HCT116 (cell line): ENCODE data around the gene RGS6. TPM values are rescaled to one million over a fixed set of nuclear protein-coding genes. Genes with fewer than 3 reads are reported as not detected.

Experiments used
- ATAC-seq: fragments of 200-7000 bp; cut with Tn5 transposase; 2 replicates; pipeline ENCODE4 v1.9.1; 2020; ENCODE audit warnings: mild to moderate bottlenecking, moderate library complexity
- BruUV-seq: library from RNA; stranded (reverse); fragments of 400-500 nt; replicated peaks from 2 replicates; lab custom pipeline; 2021; lab: Mats Ljungman, UMichigan
- CTCF ChIA-PET: fragments of 300-600 bp; sonication (Branson Sonifier 250); formaldehyde crosslinking; loops from one replicate; lab custom pipeline; 2021; ENCODE audit warnings: antibody characterized with exemption; lab: Charles Lee
- POLR2A ChIA-PET: fragments of 300-600, 350-600 bp; sonication (Branson Sonifier 250); formaldehyde crosslinking; loops from one replicate; lab custom pipeline; 2021; ENCODE audit warnings: antibody characterized with exemption; lab: Charles Lee
- RAD21 ChIA-PET, 2 experiments: fragments of 300-600 bp; sonication (Branson Sonifier 250); formaldehyde crosslinking; loops; one replicate each; lab custom pipeline; 2023; ENCODE audit warnings: low total read pairs in 2 of 2; ENCODE audit not compliant: uncharacterized antibody in 2 of 2, unreplicated experiment in 2 of 2, low non-redundant PET in 1 of 2; lab: Charles Lee
- DNase-seq: peaks from one replicate; pipeline ENCODE4 v3.0.0-alpha.2; 2010; ENCODE audit warnings: low read depth, low spot score
- H2AFZ ChIP-seq: fragments of 200-600 bp; shearing (Covaris generic), sonication (generic); 2 replicates; pipeline ENCODE4 v1.6.1; 2017; ENCODE audit warnings: low read depth, mixed run types, mixed read lengths, antibody characterized with exemption, low read length; ENCODE audit not compliant: poor library complexity, severe bottlenecking
- H3K27ac ChIP-seq: 2 replicates; pipeline ENCODE4 v1.5.1; 2012; ENCODE audit warnings: low read depth, low read length
- H3K27me3 ChIP-seq: fragments of 200-600 bp; sonication (generic); 2 replicates; pipeline ENCODE4 v1.6.1; 2016; ENCODE audit warnings: mixed run types, low read length, mixed read lengths; ENCODE audit not compliant: insufficient read depth
- H3K36me3 ChIP-seq, 2 experiments: fragments of 200-500 bp in 1 of 2; fragments of 200-600 bp in 1 of 2; sonication (Bioruptor generic) in 1 of 2; sonication (generic) in 1 of 2; 2 replicates each; pipeline versions ENCODE4 v1.5.1 to v1.6.1; 2014 to 2016; ENCODE audit warnings: low read length in 2 of 2, inconsistent platforms in 1 of 2, mixed read lengths in 1 of 2, mixed run types in 1 of 2; ENCODE audit not compliant: insufficient read depth in 2 of 2, control insufficient read depth in 1 of 2
- H3K4me1 ChIP-seq, 2 experiments: fragments of 200-600 bp in 1 of 2; sonication (generic) in 1 of 2; 2 replicates each; pipeline versions ENCODE4 v1.5.1 to v1.6.1; 2012 to 2017; ENCODE audit warnings: low read length in 2 of 2, inconsistent platforms in 1 of 2, mild to moderate bottlenecking in 1 of 2, mixed read lengths in 1 of 2, mixed run types in 1 of 2, moderate library complexity in 1 of 2; ENCODE audit not compliant: insufficient read depth in 2 of 2, control insufficient read depth in 1 of 2
- H3K4me2 ChIP-seq: fragments of 200-600 bp; sonication (generic); 2 replicates; pipeline ENCODE4 v1.6.1; 2017; ENCODE audit warnings: mixed run types, low read length, mixed read lengths
- H3K4me3 ChIP-seq, 2 experiments: fragments of 200-600 bp in 1 of 2; sonication (generic) in 1 of 2; replicated peaks in 1 of 2; 2 replicates each; pipeline ENCODE4 v1.5.1; 2011 to 2016; ENCODE audit warnings: low read length in 2 of 2, control low read depth in 1 of 2, low read depth in 1 of 2, mild to moderate bottlenecking in 1 of 2, mixed read lengths in 1 of 2, mixed run types in 1 of 2
- H3K79me2 ChIP-seq: fragments of 200-600 bp; sonication (generic); 2 replicates; pipeline ENCODE4 v1.6.1; 2017; ENCODE audit warnings: mild to moderate bottlenecking, mixed run types, low read length, moderate library complexity, mixed read lengths; ENCODE audit not compliant: insufficient read depth
- H3K9ac ChIP-seq: fragments of 200-600 bp; sonication (generic); 2 replicates; pipeline ENCODE4 v1.6.1; 2016; ENCODE audit warnings: low read length, mixed read lengths
- H3K9me2 ChIP-seq: fragments of 200-600 bp; sonication (generic), shearing (Covaris generic); 2 replicates; pipeline ENCODE4 v1.6.1; 2017; ENCODE audit warnings: mixed run types, mild to moderate bottlenecking, moderate library complexity; ENCODE audit not compliant: insufficient read depth
- H3K9me3 ChIP-seq, 2 experiments: fragments of 200-500 bp in 1 of 2; fragments of 200-600 bp in 1 of 2; sonication (Bioruptor generic) in 1 of 2; sonication (generic) in 1 of 2; 2 replicates each; pipeline ENCODE4 v1.6.1; 2014 to 2017; ENCODE audit warnings: low read length in 2 of 2, mixed read lengths in 2 of 2, inconsistent platforms in 1 of 2, low read depth in 1 of 2, mild to moderate bottlenecking in 1 of 2, mixed run types in 1 of 2, moderate library complexity in 1 of 2; ENCODE audit not compliant: control insufficient read depth in 1 of 2, insufficient read depth in 1 of 2
- H4K20me1 ChIP-seq: fragments of 200-600 bp; sonication (generic), shearing (Covaris generic); 2 replicates; pipeline ENCODE4 v1.6.1; 2017; ENCODE audit warnings: mixed run types, mild to moderate bottlenecking, moderate library complexity; ENCODE audit not compliant: insufficient read depth
- CBX3 ChIP-seq: IDR thresholded peaks from 2 replicates; pipeline ENCODE4 v1.6.1; 2012; ENCODE audit warnings: low read depth
- CEBPB ChIP-seq: IDR thresholded peaks from 2 replicates; pipeline ENCODE4 v1.6.1; 2012; ENCODE audit warnings: low read depth
- EGR1 ChIP-seq: IDR thresholded peaks from 2 replicates; pipeline ENCODE4 v1.6.1; 2012; ENCODE audit warnings: low read depth
- ELF1 ChIP-seq: IDR thresholded peaks from 2 replicates; pipeline ENCODE4 v1.6.1; 2012; ENCODE audit warnings: low read depth, borderline replicate concordance
- EZH2 ChIP-seq: fragments of 200-600 bp; sonication (generic); IDR thresholded peaks from 2 replicates; pipeline ENCODE4 v1.6.1; 2017; ENCODE audit warnings: antibody characterized with exemption, mixed run types
- EZH2phosphoT487 ChIP-seq: fragments of 200-600 bp; IDR thresholded peaks from 2 replicates; pipeline ENCODE4 v1.6.1; 2018; ENCODE audit warnings: antibody characterized with exemption, borderline replicate concordance
- FOSL1 ChIP-seq: IDR thresholded peaks from 2 replicates; pipeline ENCODE4 v1.6.1; 2012; ENCODE audit warnings: low read depth
- POLR2A ChIP-seq: IDR thresholded peaks from 2 replicates; pipeline ENCODE4 v1.7.0; 2011; ENCODE audit warnings: borderline replicate concordance; ENCODE audit not compliant: insufficient read depth, insufficient read length; ENCODE audit errors: extremely low read depth
- POLR2AphosphoS5 ChIP-seq: IDR thresholded peaks from 2 replicates; pipeline ENCODE4 v1.6.1; 2011; ENCODE audit warnings: mild to moderate bottlenecking, low read depth, low read length, moderate library complexity
- SP1 ChIP-seq: IDR thresholded peaks from 2 replicates; pipeline ENCODE4 v1.6.1; 2012; ENCODE audit warnings: low read depth
- SRF ChIP-seq: IDR thresholded peaks from 2 replicates; pipeline ENCODE4 v1.6.1; 2012; ENCODE audit warnings: low read depth
- TCF7L2 ChIP-seq: IDR thresholded peaks from 2 replicates; pipeline ENCODE4 v1.7.0; 2011; ENCODE audit warnings: borderline replicate concordance, inconsistent platforms; ENCODE audit not compliant: insufficient read depth, insufficient read length; ENCODE audit errors: extremely low read depth
- YY1 ChIP-seq: IDR thresholded peaks from 2 replicates; pipeline ENCODE4 v1.6.1; 2011; ENCODE audit warnings: low read length, low read depth, moderate library complexity, mild to moderate bottlenecking; ENCODE audit not compliant: insufficient replicate concordance; ENCODE audit errors: extremely low read depth
- ZNF274 ChIP-seq: fragments of 200-500 bp; sonication (Bioruptor generic); IDR thresholded peaks from 2 replicates; pipeline ENCODE4 v1.6.1; 2014; ENCODE audit warnings: mild to moderate bottlenecking, low read depth, low read length, inconsistent platforms
- intact Hi-C: fragments of 100-400 bp; cut with micrococcal nuclease; formaldehyde crosslinking; loops from 2 replicates; pipeline ENCODE4 v1.10.0; 2022
- total RNA-seq: library from RNA; stranded (reverse); gene quantifications from one replicate; pipeline ENCODE4 v1.2.1, GENCODE V29; 2021; ENCODE audit not compliant: unreplicated experiment
- TF ChIP-seq, protein P1 (sequence below): IDR thresholded peaks from 2 replicates; pipeline ENCODE4 v1.6.1; 2012; ENCODE audit warnings: low read depth
- TF ChIP-seq, protein P2 (sequence below): IDR thresholded peaks from 2 replicates; pipeline ENCODE4 v1.6.1; 2012
- TF ChIP-seq, protein P3 (sequence below), 3 experiments: fragments of 200-600 bp in 1 of 3; sonication (generic) in 1 of 3; IDR thresholded peaks in 2 of 3; conservative IDR thresholded peaks in 1 of 3; 2 replicates each; pipeline ENCODE4 v1.5.1; 2012 to 2017; ENCODE audit warnings: low read depth in 2 of 3, low read length in 2 of 3, antibody characterized with exemption in 1 of 3, borderline replicate concordance in 1 of 3, control low read depth in 1 of 3, mild to moderate bottlenecking in 1 of 3, mixed read lengths in 1 of 3, mixed run types in 1 of 3, moderate library complexity in 1 of 3; ENCODE audit not compliant: insufficient read depth in 1 of 3

RGS6 gene
- total RNA-seq, 1 experiment from 2014 or later = 4.7 TPM

DNA sequence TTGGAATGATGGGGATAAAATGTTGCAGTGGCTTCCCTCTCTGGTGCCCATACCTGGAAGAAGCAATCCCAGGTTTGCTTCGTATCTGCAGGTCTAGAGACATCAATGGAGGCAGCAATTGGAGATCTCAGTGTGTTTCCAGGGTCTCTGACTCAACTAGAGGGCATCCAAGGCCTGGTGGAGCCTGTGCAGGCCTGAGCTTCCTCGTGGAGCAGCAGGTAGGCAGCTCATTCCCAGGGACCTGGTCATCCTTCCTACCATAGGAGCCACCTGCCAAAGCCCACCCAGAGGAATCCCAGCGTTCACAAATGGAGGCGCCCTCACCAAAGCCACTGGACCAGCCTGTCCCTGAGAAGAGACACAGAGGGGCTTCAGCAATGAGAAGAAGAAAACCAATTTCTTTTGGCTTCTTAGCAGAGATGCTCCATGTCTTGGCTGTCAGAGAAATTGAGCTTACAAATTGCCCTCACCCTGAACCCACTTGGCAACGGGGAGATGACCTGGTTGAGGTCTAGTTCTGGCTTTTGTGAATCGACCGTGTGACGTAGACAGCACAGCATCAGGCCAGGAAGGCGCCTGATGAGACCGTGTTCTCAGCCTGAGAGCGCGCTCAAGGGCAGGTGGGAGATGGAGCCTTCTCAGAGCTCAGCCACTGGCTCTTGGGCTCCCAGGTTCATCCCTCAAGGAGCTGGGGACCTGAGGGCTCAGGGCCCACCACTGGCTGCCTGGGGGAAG, 678.0 kb downstream of the RGS6 start:
- H3K9me2 ChIP-seq = no peaks in the 10 kb centered on the region
- intact Hi-C loops = no loop called here
- H3K27me3 ChIP-seq = no peaks in the 10 kb centered on the region
- H3K4me3 ChIP-seq = no peak overlapping the region
- no peaks in the 10 kb centered on the region for H4K20me1 ChIP-seq
- H3K27ac ChIP-seq = no peak overlapping the region
- TF ChIP-seq YY1 (no peak), EZH2 (no peak), POLR2A (no peak), FOSL1 (no peak), SP1 (no peak), ELF1 (no peak), ZNF274 (no peak), POLR2AphosphoS5 (no peak), EZH2phosphoT487 (no peak), EGR1 (no peak), CBX3 (no peak), SRF (no peak), CEBPB (no peak), TCF7L2 (no peak)
- TF ChIP-seq, protein P1, sequence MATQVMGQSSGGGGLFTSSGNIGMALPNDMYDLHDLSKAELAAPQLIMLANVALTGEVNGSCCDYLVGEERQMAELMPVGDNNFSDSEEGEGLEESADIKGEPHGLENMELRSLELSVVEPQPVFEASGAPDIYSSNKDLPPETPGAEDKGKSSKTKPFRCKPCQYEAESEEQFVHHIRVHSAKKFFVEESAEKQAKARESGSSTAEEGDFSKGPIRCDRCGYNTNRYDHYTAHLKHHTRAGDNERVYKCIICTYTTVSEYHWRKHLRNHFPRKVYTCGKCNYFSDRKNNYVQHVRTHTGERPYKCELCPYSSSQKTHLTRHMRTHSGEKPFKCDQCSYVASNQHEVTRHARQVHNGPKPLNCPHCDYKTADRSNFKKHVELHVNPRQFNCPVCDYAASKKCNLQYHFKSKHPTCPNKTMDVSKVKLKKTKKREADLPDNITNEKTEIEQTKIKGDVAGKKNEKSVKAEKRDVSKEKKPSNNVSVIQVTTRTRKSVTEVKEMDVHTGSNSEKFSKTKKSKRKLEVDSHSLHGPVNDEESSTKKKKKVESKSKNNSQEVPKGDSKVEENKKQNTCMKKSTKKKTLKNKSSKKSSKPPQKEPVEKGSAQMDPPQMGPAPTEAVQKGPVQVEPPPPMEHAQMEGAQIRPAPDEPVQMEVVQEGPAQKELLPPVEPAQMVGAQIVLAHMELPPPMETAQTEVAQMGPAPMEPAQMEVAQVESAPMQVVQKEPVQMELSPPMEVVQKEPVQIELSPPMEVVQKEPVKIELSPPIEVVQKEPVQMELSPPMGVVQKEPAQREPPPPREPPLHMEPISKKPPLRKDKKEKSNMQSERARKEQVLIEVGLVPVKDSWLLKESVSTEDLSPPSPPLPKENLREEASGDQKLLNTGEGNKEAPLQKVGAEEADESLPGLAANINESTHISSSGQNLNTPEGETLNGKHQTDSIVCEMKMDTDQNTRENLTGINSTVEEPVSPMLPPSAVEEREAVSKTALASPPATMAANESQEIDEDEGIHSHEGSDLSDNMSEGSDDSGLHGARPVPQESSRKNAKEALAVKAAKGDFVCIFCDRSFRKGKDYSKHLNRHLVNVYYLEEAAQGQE = no peak
- TF ChIP-seq, protein P2, sequence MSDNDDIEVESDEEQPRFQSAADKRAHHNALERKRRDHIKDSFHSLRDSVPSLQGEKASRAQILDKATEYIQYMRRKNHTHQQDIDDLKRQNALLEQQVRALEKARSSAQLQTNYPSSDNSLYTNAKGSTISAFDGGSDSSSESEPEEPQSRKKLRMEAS = no peak
- TF ChIP-seq, protein P3, sequence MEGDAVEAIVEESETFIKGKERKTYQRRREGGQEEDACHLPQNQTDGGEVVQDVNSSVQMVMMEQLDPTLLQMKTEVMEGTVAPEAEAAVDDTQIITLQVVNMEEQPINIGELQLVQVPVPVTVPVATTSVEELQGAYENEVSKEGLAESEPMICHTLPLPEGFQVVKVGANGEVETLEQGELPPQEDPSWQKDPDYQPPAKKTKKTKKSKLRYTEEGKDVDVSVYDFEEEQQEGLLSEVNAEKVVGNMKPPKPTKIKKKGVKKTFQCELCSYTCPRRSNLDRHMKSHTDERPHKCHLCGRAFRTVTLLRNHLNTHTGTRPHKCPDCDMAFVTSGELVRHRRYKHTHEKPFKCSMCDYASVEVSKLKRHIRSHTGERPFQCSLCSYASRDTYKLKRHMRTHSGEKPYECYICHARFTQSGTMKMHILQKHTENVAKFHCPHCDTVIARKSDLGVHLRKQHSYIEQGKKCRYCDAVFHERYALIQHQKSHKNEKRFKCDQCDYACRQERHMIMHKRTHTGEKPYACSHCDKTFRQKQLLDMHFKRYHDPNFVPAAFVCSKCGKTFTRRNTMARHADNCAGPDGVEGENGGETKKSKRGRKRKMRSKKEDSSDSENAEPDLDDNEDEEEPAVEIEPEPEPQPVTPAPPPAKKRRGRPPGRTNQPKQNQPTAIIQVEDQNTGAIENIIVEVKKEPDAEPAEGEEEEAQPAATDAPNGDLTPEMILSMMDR (IDR thresholded peaks at IDR 0.05 in 2 of 3, conservative IDR thresholded peaks at IDR 0.05 in 1 of 3; ENCODE audit: borderline replicate concordance in 1 of 3, insufficient read depth in 1 of 3, low read depth in 2 of 3, low read length in 2 of 3) = no peak
- no peak overlapping the region for H2AFZ ChIP-seq
- DNase-seq (no peak), ATAC-seq (no peak)
- H3K79me2 ChIP-seq = no peaks in the 10 kb centered on the region
- H3K4me1 ChIP-seq = peaks cover 7 to 22% of the 10 kb centered on the region in 2 experiments
- H3K9ac ChIP-seq = no peak overlapping the region
- RAD21 ChIA-PET = no interaction called here
- no peaks in the 10 kb centered on the region for H3K9me3 ChIP-seq
- H3K4me2 ChIP-seq = no peak overlapping the region
- BruUV-seq = no TSS peak
- H3K36me3 ChIP-seq = no peaks in the 10 kb centered on the region
- CTCF ChIA-PET = no interaction called here
- POLR2A ChIA-PET = no interaction called here
